Measurements from ENCODE around the gene SCN2A. TPM values are rescaled to one million over a fixed set of nuclear protein-coding genes. Genes with fewer than 3 reads are reported as not detected.

SCN2A gene
- total and polyA plus RNA-seq, 10 of the 15 experiments (the other 5 are each of a cell fraction or from before 2014, with no cell fraction given), result 0.01 TPM; not detected in 8

DNA sequence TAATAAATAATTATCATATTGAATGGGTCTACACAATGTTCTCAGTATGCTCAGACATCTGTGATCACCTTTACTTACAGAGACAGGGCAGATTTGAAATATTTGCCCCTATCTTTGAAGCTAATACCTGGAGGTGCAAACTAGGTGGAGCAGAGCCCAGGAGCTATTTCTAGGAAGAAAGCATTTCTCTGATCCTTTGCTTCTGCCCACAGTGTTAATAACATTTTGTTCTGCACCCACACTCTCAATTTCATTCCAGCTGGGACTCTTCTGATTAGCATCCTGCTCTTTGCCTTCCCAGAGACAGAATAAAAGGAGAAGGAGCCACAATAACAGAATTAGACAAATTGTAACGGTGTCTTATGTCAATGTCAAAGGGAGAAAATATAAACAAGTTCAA, 11.6 kb upstream of the SCN2A start:
- CTCF ChIA-PET, result interaction anchor here (1.3 to 2.3 kb wide), 2 partner anchors 9 to 23 kb away, joined by 3 to 8 read pairs; partner anchors contain the start of gene SCN3A
- Histone ChIP-seq H3K4me1 (ENCODE audit: control insufficient read depth, insufficient read depth, low read length) (no peaks in the 10 kb centered on the region), H3K36me3 (ENCODE audit: control insufficient read depth in 2 of 2, insufficient read depth in 2 of 2, low read length in 1 of 2) (no peaks in the 10 kb centered on the region)

More for the DNA sequence above, 11.6 kb upstream of the SCN2A start:
- Histone ChIP-seq H3K79me2 (ENCODE audit: control insufficient read depth, insufficient read depth, low read length) (no peaks in the 10 kb centered on the region), H3K4me2 (ENCODE audit: control insufficient read depth, insufficient read depth) (no peak overlapping the region), H3K9me3 (replicated peaks; ENCODE audit: control insufficient read depth, insufficient read depth, low read length) (no peaks in the 10 kb centered on the region), H4K20me1 (ENCODE audit: control insufficient read depth, insufficient read depth) (no peaks in the 10 kb centered on the region), H3K27ac (ENCODE audit: control insufficient read depth, insufficient read depth) (no peak overlapping the region), H3K4me3 (no peak overlapping the region), H3K27me3 (replicated peaks in 1 of 2; ENCODE audit: control insufficient read depth in 2 of 2, insufficient read depth in 2 of 2, low read length in 1 of 2) (no peaks in the 10 kb centered on the region; a peak in 1 of 4 replicates), H2AFZ (ENCODE audit: control insufficient read depth, low read depth, low read length) (no peak overlapping the region), H3K9ac (ENCODE audit: control insufficient read depth, insufficient read depth, low read length) (no peak overlapping the region)
- ChIA-PET RAD21 (ENCODE audit: unreplicated experiment) (interaction anchor here (1.1 kb wide), 1 partner anchor 24 kb away, joined by 4 read pairs; the partner anchor contains the start of gene SCN3A), SMC1A (ENCODE audit: uncharacterized antibody, unreplicated experiment) (interaction anchor here (0.7 kb wide), 1 partner anchor 17 kb away, joined by 3 read pairs; no protein-coding TSS in a partner anchor), POLR2A (no interaction called here)
- TF ChIP-seq USF1 (IDR thresholded peaks at IDR 0.05; ENCODE audit: borderline replicate concordance, extremely low read length, insufficient read depth, low read depth, low read length), result no peak
- TF ChIP-seq EP300 (IDR thresholded peaks at IDR 0.05; ENCODE audit: borderline replicate concordance in 1 of 2, control insufficient read depth in 1 of 2, low read depth in 2 of 2, low read length in 2 of 2), result no peak
- TF ChIP-seq BCL11A (IDR thresholded peaks at IDR 0.05; ENCODE audit: low read depth, low read length), result no peak
- no peak for TF ChIP-seq ZNF207 (IDR thresholded peaks at IDR 0.05; ENCODE audit: borderline replicate concordance)
- no peak for TF ChIP-seq RUNX3 (IDR thresholded peaks at IDR 0.05; ENCODE audit: low read length)
- TF ChIP-seq POU2F2 (IDR thresholded peaks at IDR 0.05; ENCODE audit: borderline replicate concordance, low read depth, low read length), result no peak
- TF ChIP-seq, protein P1, sequence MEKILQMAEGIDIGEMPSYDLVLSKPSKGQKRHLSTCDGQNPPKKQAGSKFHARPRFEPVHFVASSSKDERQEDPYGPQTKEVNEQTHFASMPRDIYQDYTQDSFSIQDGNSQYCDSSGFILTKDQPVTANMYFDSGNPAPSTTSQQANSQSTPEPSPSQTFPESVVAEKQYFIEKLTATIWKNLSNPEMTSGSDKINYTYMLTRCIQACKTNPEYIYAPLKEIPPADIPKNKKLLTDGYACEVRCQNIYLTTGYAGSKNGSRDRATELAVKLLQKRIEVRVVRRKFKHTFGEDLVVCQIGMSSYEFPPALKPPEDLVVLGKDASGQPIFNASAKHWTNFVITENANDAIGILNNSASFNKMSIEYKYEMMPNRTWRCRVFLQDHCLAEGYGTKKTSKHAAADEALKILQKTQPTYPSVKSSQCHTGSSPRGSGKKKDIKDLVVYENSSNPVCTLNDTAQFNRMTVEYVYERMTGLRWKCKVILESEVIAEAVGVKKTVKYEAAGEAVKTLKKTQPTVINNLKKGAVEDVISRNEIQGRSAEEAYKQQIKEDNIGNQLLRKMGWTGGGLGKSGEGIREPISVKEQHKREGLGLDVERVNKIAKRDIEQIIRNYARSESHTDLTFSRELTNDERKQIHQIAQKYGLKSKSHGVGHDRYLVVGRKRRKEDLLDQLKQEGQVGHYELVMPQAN (conservative IDR thresholded peaks at IDR 0.05), result no peak
- TF ChIP-seq RFX5 (IDR thresholded peaks at IDR 0.05; ENCODE audit: low read depth, low read length), result no peak
- TF ChIP-seq RELB (IDR thresholded peaks at IDR 0.05; ENCODE audit: low read depth), result no peak
- TF ChIP-seq, protein P2, sequence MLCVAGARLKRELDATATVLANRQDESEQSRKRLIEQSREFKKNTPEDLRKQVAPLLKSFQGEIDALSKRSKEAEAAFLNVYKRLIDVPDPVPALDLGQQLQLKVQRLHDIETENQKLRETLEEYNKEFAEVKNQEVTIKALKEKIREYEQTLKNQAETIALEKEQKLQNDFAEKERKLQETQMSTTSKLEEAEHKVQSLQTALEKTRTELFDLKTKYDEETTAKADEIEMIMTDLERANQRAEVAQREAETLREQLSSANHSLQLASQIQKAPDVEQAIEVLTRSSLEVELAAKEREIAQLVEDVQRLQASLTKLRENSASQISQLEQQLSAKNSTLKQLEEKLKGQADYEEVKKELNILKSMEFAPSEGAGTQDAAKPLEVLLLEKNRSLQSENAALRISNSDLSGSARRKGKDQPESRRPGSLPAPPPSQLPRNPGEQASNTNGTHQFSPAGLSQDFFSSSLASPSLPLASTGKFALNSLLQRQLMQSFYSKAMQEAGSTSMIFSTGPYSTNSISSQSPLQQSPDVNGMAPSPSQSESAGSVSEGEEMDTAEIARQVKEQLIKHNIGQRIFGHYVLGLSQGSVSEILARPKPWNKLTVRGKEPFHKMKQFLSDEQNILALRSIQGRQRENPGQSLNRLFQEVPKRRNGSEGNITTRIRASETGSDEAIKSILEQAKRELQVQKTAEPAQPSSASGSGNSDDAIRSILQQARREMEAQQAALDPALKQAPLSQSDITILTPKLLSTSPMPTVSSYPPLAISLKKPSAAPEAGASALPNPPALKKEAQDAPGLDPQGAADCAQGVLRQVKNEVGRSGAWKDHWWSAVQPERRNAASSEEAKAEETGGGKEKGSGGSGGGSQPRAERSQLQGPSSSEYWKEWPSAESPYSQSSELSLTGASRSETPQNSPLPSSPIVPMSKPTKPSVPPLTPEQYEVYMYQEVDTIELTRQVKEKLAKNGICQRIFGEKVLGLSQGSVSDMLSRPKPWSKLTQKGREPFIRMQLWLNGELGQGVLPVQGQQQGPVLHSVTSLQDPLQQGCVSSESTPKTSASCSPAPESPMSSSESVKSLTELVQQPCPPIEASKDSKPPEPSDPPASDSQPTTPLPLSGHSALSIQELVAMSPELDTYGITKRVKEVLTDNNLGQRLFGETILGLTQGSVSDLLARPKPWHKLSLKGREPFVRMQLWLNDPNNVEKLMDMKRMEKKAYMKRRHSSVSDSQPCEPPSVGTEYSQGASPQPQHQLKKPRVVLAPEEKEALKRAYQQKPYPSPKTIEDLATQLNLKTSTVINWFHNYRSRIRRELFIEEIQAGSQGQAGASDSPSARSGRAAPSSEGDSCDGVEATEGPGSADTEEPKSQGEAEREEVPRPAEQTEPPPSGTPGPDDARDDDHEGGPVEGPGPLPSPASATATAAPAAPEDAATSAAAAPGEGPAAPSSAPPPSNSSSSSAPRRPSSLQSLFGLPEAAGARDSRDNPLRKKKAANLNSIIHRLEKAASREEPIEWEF (IDR thresholded peaks at IDR 0.05; ENCODE audit: insufficient replicate concordance, low read depth, low read length), result no peak
- TF ChIP-seq NRF1 (conservative IDR thresholded peaks at IDR 0.05; ENCODE audit: low read depth, low read length), result no peak
- no peak for TF ChIP-seq MTA3 (IDR thresholded peaks at IDR 0.05; ENCODE audit: borderline replicate concordance, low read length)
- no peak for TF ChIP-seq ZNF622 (IDR thresholded peaks at IDR 0.05)
- no peak for TF ChIP-seq PAX8 (IDR thresholded peaks at IDR 0.05)
- BruUV-seq (replicated peaks), result no TSS peak
- in situ Hi-C loops (cut with MboI), result no loop called here
- no peak for DNase-seq (ENCODE audit: low read depth, low spot score)
- WGBS (ENCODE audit: insufficient coverage, insufficient replicate concordance, low lambda C conversion rate, missing lambda C conversion rate), result 0% methylated on average over 1 of the region's 1 CpG
- intact Hi-C loops (cut with micrococcal nuclease; ENCODE audit: unreplicated experiment), result no loop called here
- no peak for ATAC-seq
- no peak for FAIRE-seq
